ENCODE data around the gene NDUFB3. TPM values are rescaled to one million over a fixed set of nuclear protein-coding genes. Genes with fewer than 3 reads are reported as not detected.
"Not testable (repeated sequence)": the region's sequence is repeated elsewhere in the genome, so short reads cannot be mapped to it uniquely, and the experiment has no call there.

The NDUFB3 gene
- 39.8 TPM for total RNA-seq

GRCh38 chr2:201071479-201072200 is at the start of gene NDUFB3, which contains the start of gene HYCC2:
NDUFB3 (plus strand) TSS chr2:201072001; CDS start chr2:201078883, 6,882 bp downstream.
HYCC2 (minus strand) TSS chr2:201071671; CDS start chr2:201024009, 47,662 bp downstream.
- peak; percentile 88 for DNase-seq

GRCh38 chr2:201024518-201024917 is 47.3 kb upstream of the NDUFB3 start:
- DNase-seq: no peak

- DNase-seq: not testable (repeated sequence)
Observed at GRCh38 chr2:201034355-201034754, 37.4 kb upstream of the NDUFB3 start.

- DNase-seq: not testable (repeated sequence)
Observed at GRCh38 chr2:201038361-201038760, 33.4 kb upstream of the NDUFB3 start.

GRCh38 chr2:201038855-201039254 is 32.9 kb upstream of the NDUFB3 start:
- no peak for DNase-seq

GRCh38 chr2:201040867-201041628 is 30.8 kb upstream of the NDUFB3 start:
- no peak for DNase-seq

- DNase-seq: not testable (repeated sequence)
Observed at GRCh38 chr2:201042451-201042850, 29.4 kb upstream of the NDUFB3 start.

GRCh38 chr2:201043050-201043449 is 28.8 kb upstream of the NDUFB3 start:
- DNase-seq: not testable (repeated sequence)

- no peak for DNase-seq
Observed at GRCh38 chr2:201046881-201047280, 24.9 kb upstream of the NDUFB3 start.

- no peak for DNase-seq
Observed at GRCh38 chr2:201049455-201049854, 22.3 kb upstream of the NDUFB3 start.

- DNase-seq: no peak
Observed at GRCh38 chr2:201057087-201057521, 14.7 kb upstream of the NDUFB3 start.

- DNase-seq: no peak
Observed at GRCh38 chr2:201057715-201058248, 14.0 kb upstream of the NDUFB3 start.

- DNase-seq: no peak
Observed at GRCh38 chr2:201058914-201059313, 12.9 kb upstream of the NDUFB3 start.

- no peak for DNase-seq
Observed at GRCh38 chr2:201059961-201060755, 11.6 kb upstream of the NDUFB3 start.

GRCh38 chr2:201063516-201063915 is 8.3 kb upstream of the NDUFB3 start:
- DNase-seq: not testable (repeated sequence)

- DNase-seq: no peak
Observed at GRCh38 chr2:201064797-201065329, 6.9 kb upstream of the NDUFB3 start.

- no peak for DNase-seq
Observed at GRCh38 chr2:201070948-201071478, 788 bp upstream of the NDUFB3 start.

- DNase-seq: no peak
Observed at GRCh38 chr2:201072201-201072530, 365 bp downstream of the NDUFB3 start.

- DNase-seq: no peak
Observed at GRCh38 chr2:201073071-201073470, 1.3 kb downstream of the NDUFB3 start.

- DNase-seq: no peak
Observed at GRCh38 chr2:201074996-201075395, 3.2 kb downstream of the NDUFB3 start.

- DNase-seq: no peak
Observed at GRCh38 chr2:201084863-201085262, 13.1 kb downstream of the NDUFB3 start.

- DNase-seq: no peak
Observed at GRCh38 chr2:201090574-201090973, 18.8 kb downstream of the NDUFB3 start.

Measured in occipital lobe (tissue), 2 donors.